HG03097 (cell line): Measurements from ENCODE around the gene OSBPL10.
"Not testable (repeated sequence)": the region's sequence is repeated elsewhere in the genome, so short reads cannot be mapped to it uniquely, and the experiment has no call there.

Experiments
- ATAC-seq: cut with Tn5 transposase; IDR thresholded peaks from one replicate; pipeline ENCODE4 v1.9.1; 2021; ENCODE audit not compliant: unreplicated experiment, low FRiP score

The OSBPL10 gene

GRCh38 chr3:31895471-31895870 is 85.6 kb downstream of the OSBPL10 start:
- no peak for ATAC-seq

- no peak for ATAC-seq
Observed at GRCh38 chr3:31892916-31893573, 88.0 kb downstream of the OSBPL10 start.

DNA sequence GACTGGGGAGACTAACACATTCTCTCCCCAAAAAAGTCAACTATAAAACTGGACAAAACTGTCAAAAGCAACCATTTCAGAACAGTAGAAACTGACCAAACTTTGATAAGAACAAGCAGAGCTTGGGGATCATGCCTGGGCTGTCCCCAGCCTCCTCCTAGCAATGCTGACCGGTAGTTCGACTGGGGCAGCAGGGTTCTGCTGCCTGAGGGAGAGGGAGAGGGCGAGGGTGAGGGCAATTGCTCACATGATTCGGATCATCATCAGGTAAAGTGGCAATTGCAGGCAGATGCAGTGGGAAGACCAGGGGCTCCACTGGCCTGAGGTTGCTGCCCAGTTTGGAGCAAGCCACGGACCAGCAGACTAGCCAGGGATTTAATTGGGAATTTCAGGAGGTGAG is 88.6 kb downstream of the OSBPL10 start:
- no peak for ATAC-seq

GRCh38 chr3:31891876-31892455 is 89.1 kb downstream of the OSBPL10 start:
- no peak for ATAC-seq

GRCh38 chr3:31890742-31891469 is 90.2 kb downstream of the OSBPL10 start:
- ATAC-seq = no peak

DNA sequence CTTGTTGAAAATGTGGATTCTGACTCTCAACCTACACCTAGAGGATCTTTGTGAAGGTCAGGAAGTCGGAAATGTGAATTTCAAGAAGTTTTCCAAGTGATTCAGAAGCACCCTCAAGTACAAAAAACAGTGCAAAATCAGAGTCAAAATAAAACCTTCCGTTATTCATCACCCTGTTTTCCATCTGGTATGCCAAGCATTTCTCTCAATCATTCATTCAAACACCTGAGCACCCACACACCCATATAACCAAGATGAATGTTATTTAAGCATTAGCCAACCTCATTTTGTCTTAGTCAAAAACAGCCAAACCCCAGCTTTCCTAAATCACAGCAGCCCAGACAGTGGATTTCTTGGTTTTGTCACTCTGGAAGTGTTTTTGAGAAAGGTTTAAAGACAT is 91.1 kb downstream of the OSBPL10 start:
- no peak for ATAC-seq

GRCh38 chr3:31885235-31885634 is 95.8 kb downstream of the OSBPL10 start:
- no peak for ATAC-seq

- no peak for ATAC-seq
Observed at GRCh38 chr3:31884251-31884650, 96.8 kb downstream of the OSBPL10 start.

DNA sequence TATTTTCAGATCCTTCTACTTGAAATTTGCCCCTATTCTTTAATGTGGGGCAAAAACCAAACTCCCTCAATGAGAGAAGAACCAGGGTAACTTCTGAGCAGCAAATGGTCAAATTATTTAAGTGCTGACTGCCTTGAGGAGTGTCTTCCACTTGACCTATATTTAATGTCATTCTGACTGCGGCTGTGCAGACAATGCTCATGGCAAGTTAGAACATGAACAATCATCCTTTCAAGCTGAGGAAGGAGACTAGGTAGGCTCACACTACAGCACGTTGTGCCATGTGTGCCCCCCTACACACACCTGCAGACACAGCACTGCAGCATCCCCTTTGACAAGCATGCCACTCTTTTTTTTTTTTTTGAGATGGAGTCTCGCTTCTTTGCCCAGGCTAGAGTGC is 98.2 kb downstream of the OSBPL10 start:
- ATAC-seq = no peak

GRCh38 chr3:31882431-31882830 is 98.6 kb downstream of the OSBPL10 start:
- no peak for ATAC-seq

DNA sequence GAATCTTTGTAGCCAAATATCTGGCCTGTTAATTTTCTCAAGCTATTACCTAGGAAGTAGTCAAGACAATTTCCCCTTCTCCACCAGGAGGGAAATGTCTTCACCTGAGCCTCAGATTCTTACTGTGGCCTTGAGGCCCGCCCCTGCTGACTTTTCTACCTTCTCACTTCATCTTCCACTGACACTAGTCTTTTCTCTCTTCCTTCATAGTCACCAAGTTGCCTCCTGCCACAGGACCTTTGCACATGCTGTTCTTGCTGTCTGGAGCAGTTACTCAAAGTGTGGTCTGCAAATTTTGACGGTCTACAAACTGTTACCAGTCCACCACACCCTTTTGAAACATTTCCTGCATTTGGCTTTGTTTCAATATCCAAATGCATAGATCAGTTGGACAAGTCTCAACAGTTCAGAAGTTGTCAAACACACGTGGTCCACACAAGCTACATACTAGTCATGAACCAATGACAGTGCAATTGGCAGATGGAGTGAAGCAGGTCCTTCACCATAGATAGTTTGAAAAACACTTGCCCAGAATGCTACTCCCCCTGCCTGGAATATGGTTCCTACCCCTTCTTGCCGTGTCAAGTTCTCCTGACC is 100.5 kb downstream of the OSBPL10 start:
- ATAC-seq = no peak

DNA sequence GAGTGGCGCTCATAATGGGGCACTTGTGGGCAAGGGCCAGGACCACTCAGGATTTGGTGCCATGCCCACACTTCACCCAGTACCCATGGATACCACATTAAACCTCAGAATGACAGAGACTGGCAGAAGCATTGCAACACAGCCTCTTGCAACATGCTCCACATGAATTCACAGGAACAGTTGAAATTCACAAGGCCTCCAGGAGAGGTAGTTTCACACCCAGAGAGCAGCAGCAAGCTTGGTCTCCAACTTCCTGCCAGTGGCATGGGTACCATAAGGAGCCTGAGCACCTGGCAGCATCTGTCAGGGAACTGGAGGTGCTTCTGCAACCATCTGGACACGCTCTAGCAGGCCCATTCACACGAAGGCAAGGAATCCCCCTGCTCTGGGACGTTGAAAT is 101.0 kb downstream of the OSBPL10 start:
- no peak for ATAC-seq

GRCh38 chr3:31879365-31879764 is 101.7 kb downstream of the OSBPL10 start:
- no peak for ATAC-seq

DNA sequence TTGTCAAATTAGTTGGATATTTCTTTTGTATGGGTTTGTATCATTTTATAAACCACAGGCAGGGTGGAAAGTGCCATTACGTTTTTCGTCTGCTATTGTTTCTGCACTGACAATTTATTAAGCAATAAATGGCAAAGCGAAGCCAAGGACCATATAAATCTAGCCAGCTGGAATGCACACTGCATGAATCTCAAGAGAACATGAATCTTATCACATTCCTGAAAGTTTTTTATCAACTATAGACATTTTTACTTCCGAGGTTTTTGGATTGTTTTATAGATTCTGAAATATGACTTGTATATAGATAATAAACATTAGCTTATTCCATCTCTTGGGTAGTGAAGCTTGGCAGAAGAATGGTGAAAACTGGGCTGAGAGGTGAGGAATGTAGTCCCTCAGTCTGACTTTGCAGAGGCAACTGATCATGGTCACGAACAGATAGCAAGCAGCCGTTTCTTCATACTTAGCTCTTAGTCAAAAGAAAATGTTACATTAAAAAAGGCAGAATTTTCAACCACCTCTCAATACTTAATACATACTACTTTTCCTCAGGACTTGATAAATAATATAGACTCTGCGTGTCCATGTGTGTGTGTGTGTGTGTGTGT is 102.7 kb downstream of the OSBPL10 start:
- no peak for ATAC-seq

DNA sequence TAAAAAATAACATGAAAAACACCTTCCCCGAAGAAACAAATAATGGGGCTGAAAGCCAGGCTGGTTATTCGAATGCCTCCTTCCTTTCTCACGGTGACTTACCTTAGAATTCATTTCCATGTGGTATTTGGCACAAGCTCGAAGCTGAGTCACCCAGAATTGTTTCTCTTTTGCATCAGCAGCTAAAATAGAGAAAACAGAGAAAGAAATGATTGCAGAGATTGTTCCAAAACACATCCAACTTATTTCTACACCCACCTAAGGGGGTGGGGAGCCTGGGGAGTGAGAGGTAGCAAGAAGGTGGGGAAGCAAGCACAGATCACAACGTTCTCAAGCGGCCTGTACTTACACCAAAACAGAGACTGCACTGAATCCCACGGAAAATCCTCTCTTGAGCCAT is 104.7 kb downstream of the OSBPL10 start:
- no peak for ATAC-seq

DNA sequence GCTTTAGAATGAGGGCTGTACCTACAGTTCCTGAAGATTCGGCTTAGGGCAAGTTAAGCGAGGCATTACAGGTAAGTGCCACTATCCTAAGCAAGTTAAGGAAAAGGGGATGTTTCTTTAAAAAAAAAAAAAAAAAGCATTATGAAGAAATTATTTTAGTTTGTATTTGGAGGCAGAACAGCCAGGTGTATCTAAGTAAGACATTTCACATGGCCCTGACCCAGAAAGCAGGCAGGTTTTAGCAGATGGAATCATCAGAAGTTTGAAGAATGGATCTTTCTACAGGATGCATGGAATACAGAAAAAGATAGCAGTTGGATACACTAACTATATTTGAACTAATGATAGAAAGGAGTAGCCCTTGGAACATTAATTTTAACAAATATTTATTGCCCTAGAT is 105.6 kb downstream of the OSBPL10 start:
- no peak for ATAC-seq

DNA sequence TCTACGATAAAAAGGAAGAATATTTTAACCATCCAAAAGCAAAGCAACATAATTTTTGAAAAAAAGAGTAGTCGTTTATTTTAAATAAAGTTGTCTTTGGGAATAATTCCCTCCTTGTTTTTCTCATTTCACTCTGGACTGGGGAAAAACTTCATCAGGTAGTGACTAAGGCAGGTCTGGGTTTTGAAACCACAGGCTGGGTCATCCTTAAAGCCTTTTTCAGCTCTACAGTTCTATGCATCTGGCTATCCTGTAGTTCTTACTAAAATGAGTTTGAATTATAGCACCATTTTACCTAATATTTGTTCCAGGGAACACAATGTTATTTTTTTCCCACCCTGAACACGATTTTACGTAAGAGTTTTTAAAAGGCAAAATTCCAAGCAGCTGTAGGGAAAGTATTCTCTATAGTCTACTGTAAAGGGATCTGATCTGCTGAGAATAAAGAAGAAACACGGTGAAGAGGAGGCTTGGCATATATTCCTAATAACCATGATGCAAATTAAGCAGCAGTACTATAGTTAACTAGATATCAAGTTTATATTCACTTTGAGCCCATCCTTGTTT is 107.7 kb downstream of the OSBPL10 start:
- no peak for ATAC-seq

GRCh38 chr3:31871939-31872507 is 109.0 kb downstream of the OSBPL10 start:
- no peak for ATAC-seq

- ATAC-seq = not testable (repeated sequence)
Observed at GRCh38 chr3:31870111-31870510, 111.0 kb downstream of the OSBPL10 start.

- ATAC-seq = no peak
Observed at GRCh38 chr3:31868236-31868635, 112.8 kb downstream of the OSBPL10 start.
